Glomerular visceral epithelial cell (primary cell): ENCODE results near the gene POLR1H.

Experiments used
- DNase-seq: peaks from one replicate; pipeline ENCODE4 v3.0.0-alpha.2; 2016; ENCODE audit errors: extremely low spot score

Gene POLR1H

DNA sequence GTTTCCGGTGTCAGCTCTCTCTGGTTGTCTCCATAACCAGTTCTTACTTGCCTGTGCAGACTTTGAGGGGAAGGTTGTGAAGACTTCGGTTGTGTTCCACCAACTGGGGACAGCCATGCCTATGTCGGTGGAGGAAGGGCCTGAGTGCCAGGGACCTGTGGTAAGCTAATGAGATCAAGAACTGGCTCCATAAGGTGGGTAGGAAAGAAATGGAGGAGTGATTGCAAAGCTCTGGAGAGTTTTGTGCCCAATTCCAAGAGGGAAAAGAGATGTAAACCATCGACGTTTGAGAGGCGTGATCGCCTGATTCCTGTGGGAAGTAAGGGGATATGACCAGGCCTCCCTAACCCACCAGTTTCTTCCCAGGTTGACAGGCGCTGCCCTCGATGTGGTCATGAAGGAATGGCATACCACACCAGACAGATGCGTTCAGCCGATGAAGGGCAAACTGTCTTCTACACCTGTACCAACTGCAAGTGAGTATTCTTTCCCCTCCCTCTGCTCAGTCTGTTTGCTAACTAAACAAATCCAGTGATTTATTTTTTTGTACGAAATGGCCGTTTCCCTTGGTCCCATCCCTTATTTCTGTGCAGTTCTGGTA is 893 bp downstream of the POLR1H start:
- no peak for DNase-seq

- no peak for DNase-seq
Measured at GRCh38 chr6:30062471-30063178, 1.6 kb downstream of the POLR1H start.

DNA sequence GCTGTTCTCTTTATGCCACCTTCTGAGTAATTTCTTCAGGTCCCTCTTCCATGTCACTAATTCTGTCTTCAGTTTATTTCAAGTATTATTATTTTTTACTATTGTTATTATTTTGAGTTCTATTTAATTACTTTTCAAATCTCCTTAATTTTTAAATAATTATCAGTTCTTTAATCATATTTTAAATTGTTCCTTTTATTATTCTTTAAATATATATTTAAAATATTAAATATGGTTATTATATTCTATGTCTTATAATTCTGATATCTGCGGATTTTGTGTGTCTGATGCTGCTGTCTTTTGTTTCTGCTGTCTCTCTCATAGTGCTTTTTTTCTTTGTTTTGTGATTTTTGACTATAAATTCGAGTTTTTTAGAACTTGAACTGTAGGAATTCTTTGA is 2.2 kb downstream of the POLR1H start:
- no peak for DNase-seq

DNA sequence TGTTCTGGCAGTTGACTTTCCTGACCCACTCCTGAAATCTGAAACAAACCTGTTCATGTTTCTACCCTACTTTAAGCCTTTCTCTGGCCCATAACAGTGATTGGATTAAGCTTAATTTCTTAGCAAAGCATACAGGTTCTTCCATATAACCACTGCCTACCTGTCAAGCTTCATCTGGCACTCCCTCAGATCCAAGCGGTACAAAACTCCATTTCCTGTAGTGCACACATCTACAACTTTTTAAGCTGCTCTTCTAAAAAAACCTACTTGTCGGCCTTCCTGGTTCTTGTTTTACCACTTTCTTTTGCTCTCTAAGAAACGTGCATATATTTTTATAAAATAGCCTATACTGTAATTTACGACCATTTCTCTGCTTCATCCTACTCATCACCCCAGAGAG is 5.0 kb downstream of the POLR1H start:
- no peak for DNase-seq

- peak; percentile 99 for DNase-seq
Measured at GRCh38 chr6:30066577-30067459, 5.8 kb downstream of the POLR1H start, which contains the start of gene PPP1R11. Gene PPP1R11 (plus strand): TSS chr6:30067198. CDS start chr6:30067411, 213 bp downstream.

DNA sequence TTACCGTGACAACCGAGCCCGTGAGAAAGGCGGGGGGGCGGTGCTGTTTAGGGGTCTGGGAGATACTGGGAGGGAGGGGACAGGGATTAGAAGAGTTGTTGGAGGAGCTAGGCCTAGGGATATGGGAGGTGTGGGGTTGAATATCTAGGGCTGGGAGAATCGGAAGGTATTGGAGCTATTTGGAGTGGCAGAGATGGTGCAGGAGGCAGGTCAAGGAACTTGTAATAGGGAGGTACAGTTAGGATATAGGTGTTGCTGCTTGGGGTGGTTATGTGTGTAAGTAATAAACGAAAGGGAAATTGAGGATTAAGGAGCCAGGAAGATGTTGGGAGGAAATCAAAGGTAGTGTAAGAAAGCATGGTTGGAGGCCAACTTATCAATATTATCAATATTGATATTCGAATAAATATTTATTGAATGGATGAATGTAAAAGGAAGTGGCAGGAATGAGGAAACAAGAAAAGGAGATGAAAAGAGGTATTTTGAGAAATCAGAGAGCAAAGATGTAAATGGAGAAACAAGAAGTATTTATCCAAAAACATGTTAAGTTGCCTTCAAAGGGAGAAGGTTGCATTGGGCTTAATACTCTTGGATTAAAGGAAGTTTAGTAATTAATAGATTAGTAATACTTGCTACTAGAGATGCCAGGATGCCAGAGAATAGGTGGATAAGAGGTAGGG is 6.5 kb downstream of the POLR1H start:
- DNase-seq = no peak

DNA sequence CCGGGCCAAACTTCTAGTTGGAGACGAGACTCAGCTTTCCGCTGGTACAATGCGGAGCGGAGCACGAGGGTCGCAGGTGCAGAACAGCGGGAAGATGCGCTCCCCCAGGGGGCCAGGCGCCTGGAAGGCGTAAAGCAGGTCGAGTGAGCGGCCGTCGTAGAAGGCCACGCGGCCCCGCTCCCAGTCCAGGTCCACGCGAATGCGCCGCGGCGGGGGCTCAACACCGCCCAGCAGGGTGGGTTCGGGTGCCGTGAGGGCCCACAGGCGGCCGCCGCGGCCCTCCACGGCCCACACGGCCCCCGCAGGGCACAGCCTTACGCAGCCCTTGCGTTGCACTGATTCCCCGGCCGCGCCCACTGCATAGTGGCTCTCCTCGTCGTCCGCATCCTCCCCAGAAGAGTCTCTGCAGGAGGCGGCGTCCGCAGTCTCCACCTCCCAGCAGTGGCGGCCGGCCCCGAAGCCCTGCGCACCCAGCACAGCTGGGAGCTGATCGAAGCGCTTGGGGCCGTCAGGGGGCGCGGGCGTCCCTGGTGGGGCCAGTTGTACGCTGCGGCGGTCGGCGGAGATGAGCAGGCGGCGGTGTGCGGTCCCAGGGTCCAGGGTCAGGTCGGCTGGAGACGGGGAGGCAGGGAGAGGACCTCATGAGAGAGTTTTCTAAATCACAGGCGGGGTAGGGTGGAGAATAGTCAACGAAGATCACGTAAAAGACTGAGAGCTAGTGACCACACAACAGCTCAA is 10.2 kb downstream of the POLR1H start:
- DNase-seq = no peak

GRCh38 chr6:30071858-30072257 is 10.8 kb downstream of the POLR1H start:
- DNase-seq = no peak

DNA sequence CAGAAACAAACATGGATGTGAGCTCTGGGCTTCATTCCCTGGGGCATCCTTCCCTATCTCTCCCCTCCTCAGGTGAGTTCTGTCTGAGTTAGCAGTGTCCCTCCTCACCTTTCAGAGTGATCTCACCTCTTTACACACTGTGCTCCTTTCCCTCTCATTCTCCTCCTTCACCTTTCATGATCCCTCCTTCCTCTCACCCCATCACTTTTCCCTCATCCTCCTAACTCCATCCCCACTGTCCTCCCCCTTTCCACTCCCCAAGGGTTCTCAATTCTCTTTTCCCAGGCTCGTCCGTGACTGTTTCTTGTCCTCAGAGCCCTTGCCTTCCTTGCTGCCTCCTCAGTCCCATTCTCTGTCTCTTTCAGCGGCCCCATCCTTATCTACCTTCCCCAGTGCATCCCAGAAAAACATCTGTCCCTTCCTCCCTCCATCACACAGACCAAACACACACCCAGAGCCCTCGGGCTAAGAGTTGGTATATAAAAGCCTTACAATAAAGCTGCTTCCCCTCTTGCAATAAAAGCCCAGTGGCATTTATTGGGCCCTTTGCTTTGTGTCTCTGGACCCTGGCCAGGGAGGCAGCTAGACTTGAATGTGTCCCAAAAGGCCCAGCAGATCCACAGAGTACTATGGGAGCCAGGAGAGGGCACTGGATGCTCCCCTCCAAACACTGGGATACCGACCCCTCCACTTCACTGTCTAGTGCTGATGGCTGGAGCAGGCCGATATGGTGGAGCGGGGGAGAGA is 12.6 kb downstream of the POLR1H start:
- DNase-seq = no peak

DNA sequence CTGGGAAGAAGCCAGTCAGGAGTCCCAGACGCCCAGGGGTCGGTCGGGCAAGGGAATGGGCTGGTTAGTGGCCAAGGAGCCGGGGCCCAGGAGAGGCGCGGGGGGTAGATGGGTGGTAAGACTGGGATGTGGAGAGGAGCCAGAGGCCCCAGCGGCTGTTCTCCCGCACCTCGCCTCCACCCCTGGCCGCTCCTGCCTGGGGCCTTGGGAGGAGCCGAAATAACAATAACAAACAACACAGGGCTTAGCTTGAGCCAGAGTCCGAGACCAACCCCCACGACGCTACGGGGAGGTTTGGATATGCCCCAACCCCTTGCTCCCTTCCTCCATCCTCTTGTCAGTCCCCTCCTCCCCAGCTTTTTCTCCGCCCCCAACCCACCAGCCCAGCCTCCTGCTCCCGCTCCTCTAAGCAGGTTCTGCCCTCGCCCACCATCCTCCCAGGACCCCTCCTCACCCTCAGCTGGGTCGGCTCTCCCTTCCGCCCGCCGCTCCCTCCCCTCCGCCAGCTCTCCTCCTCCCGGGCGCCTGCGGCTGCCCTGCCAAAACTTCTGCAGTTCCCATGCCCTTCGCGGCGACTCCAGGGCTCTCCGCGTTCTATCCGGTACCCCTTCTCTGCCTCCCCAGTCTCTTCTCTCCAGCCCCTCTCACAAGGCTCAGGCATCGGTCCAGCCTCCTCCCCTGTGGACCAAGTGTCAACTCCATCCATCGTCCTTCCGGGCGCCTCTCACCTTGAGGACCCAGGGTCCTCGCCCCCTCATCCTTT is 13.4 kb downstream of the POLR1H start:
- no peak for DNase-seq

- no peak for DNase-seq
Measured at GRCh38 chr6:30075094-30075789, 14.2 kb downstream of the POLR1H start, which contains the start of gene RNF39. Gene RNF39 (minus strand): TSS chr6:30075769. CDS start chr6:30075585, 184 bp downstream.

DNA sequence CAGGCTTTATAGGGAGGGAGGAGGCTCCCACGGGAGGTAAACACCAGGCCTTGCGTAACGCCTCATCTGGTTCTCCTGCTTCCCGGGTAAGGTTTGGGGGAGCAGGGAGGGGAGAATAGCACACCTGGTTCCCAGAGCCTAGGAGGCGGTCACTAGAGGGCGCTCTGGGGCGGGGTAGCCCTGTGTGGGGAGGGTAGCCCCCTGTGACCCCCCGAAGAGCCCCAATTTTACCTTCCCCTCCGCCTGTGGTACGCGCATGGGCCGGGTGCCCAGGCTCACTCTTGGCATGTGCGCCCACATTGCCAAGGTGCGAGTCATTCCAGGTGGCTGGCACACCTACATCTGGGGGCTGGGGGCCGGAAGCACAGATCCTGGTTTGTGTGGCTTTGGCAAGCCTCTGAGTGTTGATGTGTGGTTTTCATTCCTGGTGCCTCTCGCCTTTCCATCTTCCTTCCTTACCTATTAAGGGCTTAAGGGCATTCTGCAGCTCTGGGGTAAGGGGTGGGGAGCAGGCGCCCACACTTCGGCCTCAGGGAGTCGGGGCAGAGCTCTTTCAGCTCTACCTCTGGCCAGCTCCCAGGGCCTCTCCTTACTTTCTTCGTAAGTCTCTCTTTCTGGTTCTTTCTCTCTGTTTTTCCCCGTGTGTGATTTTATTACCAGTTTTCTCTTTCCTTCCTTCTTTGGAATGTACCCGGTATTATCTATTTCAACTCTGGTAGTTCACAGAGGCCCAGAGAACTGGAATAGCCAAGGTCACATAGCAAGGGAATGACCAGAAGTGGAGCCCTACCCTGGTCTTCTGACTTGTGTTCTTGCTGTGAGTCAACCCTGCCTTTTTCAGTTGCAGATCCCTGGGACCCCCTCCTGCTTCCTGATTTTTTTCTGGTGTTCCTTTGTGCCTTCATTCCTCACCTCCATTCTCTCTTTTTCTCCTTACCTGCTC is 15.0 kb downstream of the POLR1H start:
- peak; percentile 72 for DNase-seq

GRCh38 chr6:30077218-30077617 is 16.2 kb downstream of the POLR1H start:
- no peak for DNase-seq

DNA sequence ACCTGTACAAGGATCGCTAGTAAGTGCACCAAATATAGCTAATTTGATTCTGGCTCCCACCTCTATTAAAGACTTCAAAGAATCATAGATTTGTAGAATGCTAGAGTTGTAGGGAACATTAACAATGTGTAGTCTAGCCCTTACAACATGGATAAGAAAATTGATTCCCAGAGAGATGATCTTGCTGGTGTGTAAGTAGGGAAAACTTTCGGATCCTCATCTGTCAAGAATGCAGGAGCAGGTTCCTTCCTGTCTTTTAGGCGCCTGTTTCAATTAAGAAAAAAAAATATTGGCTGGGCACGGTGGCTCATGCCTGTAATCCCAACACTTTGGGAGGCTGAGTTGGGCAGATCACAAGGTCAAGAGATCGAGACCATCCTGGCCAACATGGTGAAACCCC is 26.8 kb downstream of the POLR1H start:
- no peak for DNase-seq

DNA sequence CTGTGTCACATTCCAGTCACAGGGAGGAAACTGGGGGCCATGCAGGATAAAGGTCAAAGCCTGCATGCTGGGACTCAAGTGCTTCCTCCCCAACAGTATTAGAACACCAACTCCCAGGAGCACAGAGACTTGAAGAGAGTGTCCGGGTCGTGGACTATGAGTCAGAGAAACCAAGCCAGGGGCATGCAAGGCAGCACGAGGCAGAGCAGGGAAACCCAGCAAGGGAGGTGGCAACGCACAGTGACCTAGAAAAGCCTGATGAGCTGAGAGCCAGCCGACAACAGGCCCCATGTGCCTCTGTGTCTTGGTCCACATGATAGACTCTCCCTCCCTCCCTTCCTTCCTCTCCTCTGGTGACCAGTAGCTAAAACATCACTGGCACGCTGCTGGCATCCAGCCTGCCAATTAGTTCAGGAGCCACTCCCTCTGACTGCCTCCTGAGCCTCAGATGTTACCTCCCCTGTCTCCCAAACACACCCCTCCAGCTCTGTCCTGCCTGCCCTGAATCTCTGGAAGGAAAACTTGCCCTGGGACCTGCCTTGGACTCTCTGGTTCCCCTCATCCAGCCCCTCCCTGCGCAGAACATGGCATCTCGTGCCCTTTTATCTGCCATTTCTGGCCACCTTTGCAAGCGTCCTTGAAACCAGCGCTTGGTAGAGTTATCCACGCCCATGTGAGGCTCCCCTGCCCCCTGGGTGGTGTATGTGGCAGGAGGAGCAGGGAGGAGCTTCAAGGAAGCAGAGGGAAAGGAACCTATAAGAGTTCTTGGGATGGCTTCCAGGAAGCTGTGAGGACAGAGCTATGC is 30.7 kb downstream of the POLR1H start:
- peak; percentile 49 for DNase-seq

GRCh38 chr6:30092852-30093543 is 31.9 kb downstream of the POLR1H start:
- DNase-seq = no peak
